Pancreas (tissue), 10 donors: ENCODE data around the gene NDRG2. TPM values are rescaled to one million over a fixed set of nuclear protein-coding genes. Genes with fewer than 3 reads are reported as not detected.
A peak's percentile ranks its signal among the peaks of the same experiment; 100 is the strongest.

ENCODE experiments used
- ATAC-seq, 4 donors: fragments of 200-7000 bp; cut with Tn5 transposase; one replicate each; pipeline versions ENCODE4 v1.8.0 to v1.9.1; 2020; ENCODE audit warnings: mild to moderate bottlenecking in 4 of 4, moderate library complexity in 4 of 4
- DNase-seq, 6 donors: peaks; one replicate each; pipeline ENCODE4 v3.0.0-alpha.2; 2020
- FAIRE-seq: peaks from 2 replicates; lab custom pipeline; 2012; peaks lifted over from hg19 to GRCh38; lab: Jason Lieb, UNC
- H3K27ac ChIP-seq, 4 donors: fragments of 200-600 bp; sonication (generic); 1 replicate in 3 of 4; 2 replicates in 1 of 4; pipeline versions ENCODE4 v1.5.0 to v1.8.0; 2020
- H3K27me3 ChIP-seq, 4 donors: fragments of 200-600 bp; one replicate each; pipeline ENCODE4 v1.8.0; 2021
- H3K36me3 ChIP-seq, 3 donors: fragments of 200-600 bp; sonication (generic) in 1 of 3; one replicate each; pipeline versions ENCODE4 v1.5.0 to v1.8.0; 2020 to 2021
- H3K4me1 ChIP-seq, 3 donors: fragments of 200-600 bp; one replicate each; pipeline ENCODE4 v1.8.0; 2021
- H3K4me3 ChIP-seq, 4 donors: fragments of 200-600 bp; sonication (generic) in 2 of 4; one replicate each; pipeline versions ENCODE4 v1.5.0 to v1.8.0; 2020 to 2021
- H3K9me3 ChIP-seq, 4 donors: fragments of 200-600 bp; one replicate each; pipeline ENCODE4 v1.8.0; 2021
- CTCF ChIP-seq, 4 donors: fragments of 200-600 bp; sonication (generic) in 3 of 4; IDR thresholded peaks; one replicate each; pipeline versions ENCODE4 v1.5.0 to v1.8.0; 2021; ENCODE audit warnings: antibody characterized with exemption in 4 of 4
- WGBS, 2 donors: extraction: QIAGEN DNeasy Blood & Tissue Kit; methylation state at CpG; one replicate each; pipeline ENCODE4 v1.1.7; 2013; 5-methylcytosine and 5-hydroxymethylcytosine counted together
- intact Hi-C, 3 donors: fragments of 100-400 bp; cut with DNase I; formaldehyde crosslinking; loops; one replicate each; pipeline versions ENCODE4 v1.11.1 to v1.14.2; 2022
- polyA plus RNA-seq, 2 donors: library from polyadenylated mRNA; stranded (reverse); fragments of 200-250 nt; gene quantifications; one replicate each; pipeline ENCODE4 v1.2.3, GENCODE V29; 2013
- total RNA-seq, 6 donors: library from RNA; stranded (reverse); fragmentation: NEBNext Ultra II Directional in 4 of 6; extraction: Animal tissue kit (Norgen Biotek cat#: 25700) in 4 of 6; gene quantifications; one replicate each; pipeline versions ENCODE4 v1.2.1 to v1.2.4, GENCODE V29; 2021 to 2023
- donor health status: healthy with polysubstance abuse.
- donor health status: DM: no; HTN: no; CAD: no; lungs with moderate emphysema.
- donor health status: DM: no; HTN: no; CAD: no.
- donor health status: control.
- donor health status: control.
- donor health status: Bipolar disorder and iron deficiency.
- donor health status: DM: yes; HTN: yes; CAD: no.
- donor health status: DM: no; HTN: no; CAD: no.
- donor health status: DM: no; HTN: no; CAD: no.
- donor health status: DM: yes; HTN: yes; CAD: no.

NDRG2 gene
- total and polyA plus RNA-seq, 8 donors, result 37.5 to 159 (median 59.6) TPM

GRCh38 chr14:21071225-21072030 lies 46.6 kb upstream of the NDRG2 start:
- Histone ChIP-seq H3K4me3 (peak overlapping the region; percentile 47 to 77 (median 70)), H3K27ac (peak overlapping the region; percentile 70 to 88 (median 78)), H3K27me3 (no peaks in the 10 kb centered on the region), H3K4me1 (peaks cover 0 to 9% (median 5%) of the 10 kb centered on the region in 3 donors), H3K9me3 (no peaks in the 10 kb centered on the region), H3K36me3 (peaks cover 0 to 13% (median 10%) of the 10 kb centered on the region in 3 donors)
- DNase-seq (peak; percentile 73 to 90 (median 84)), ATAC-seq (peak; percentile 49 to 76 (median 66)), FAIRE-seq (no peak)
- WGBS, 2 donors, result 1 to 3% methylated on average over 33 to 34 of the region's 37 CpGs
- intact Hi-C loops, result no loop called here
- TF ChIP-seq CTCF (IDR thresholded peaks at IDR 0.05), result no peak

GRCh38 chr14:21070610-21071224 lies 45.9 kb upstream of the NDRG2 start:
- H3K27ac ChIP-seq, result peak overlapping the region; percentile 70 to 88 (median 78)
- H3K36me3 ChIP-seq, result peaks cover 0 to 7% (median 3%) of the 10 kb centered on the region in 3 donors
- no peaks in the 10 kb centered on the region for H3K27me3 ChIP-seq
- WGBS, 2 donors, result 0 to 1% methylated on average over 23 of the region's 23 CpGs
- intact Hi-C loops, result no loop called here
- DNase-seq (peak in 5 of 6 donors; percentile 44 to 87 (median 65)), ATAC-seq (peak; percentile 22 to 37 (median 30)), FAIRE-seq (no peak)
- TF ChIP-seq CTCF (IDR thresholded peaks at IDR 0.05), result no peak
- H3K4me3 ChIP-seq, result peak overlapping the region; percentile 47 to 77 (median 70)
- H3K9me3 ChIP-seq, result no peaks in the 10 kb centered on the region
- peaks cover 0 to 9% (median 5%) of the 10 kb centered on the region in 3 donors for H3K4me1 ChIP-seq

- TF ChIP-seq CTCF (IDR thresholded peaks at IDR 0.05), result no peak
- intact Hi-C loops, result no loop called here
- Histone ChIP-seq H3K27me3 (no peaks in the 10 kb centered on the region), H3K27ac (peak within 1 kb of the TSS; percentile 70 to 88 (median 78)), H3K36me3 (peaks cover 0 to 4% (median 0%) of the 10 kb centered on the region in 3 donors), H3K4me1 (peaks cover 0 to 9% (median 5%) of the 10 kb centered on the region in 3 donors), H3K4me3 (peak within 1 kb of the TSS; percentile 47 to 77 (median 70)), H3K9me3 (no peaks in the 10 kb centered on the region)
- WGBS, 2 donors, result 0% methylated on average over 33 to 63 of the region's 63 CpGs
- FAIRE-seq, result no peak
- DNase-seq, result peak; percentile 72 to 88 (median 79)
- peak; percentile 65 to 81 (median 75) for ATAC-seq
These were observed 45.3 kb upstream of the NDRG2 start, which contains the start of gene ARHGEF40 for GRCh38 chr14:21070083-21070609. ARHGEF40 (plus strand) TSS chr14:21070304; CDS start chr14:21070397, 93 bp downstream.

GRCh38 chr14:21069388-21070082 lies 44.7 kb upstream of the NDRG2 start:
- Histone ChIP-seq H3K36me3 (peaks cover 0 to 4% (median 0%) of the 10 kb centered on the region in 3 donors), H3K4me3 (peak overlapping the region; percentile 47 to 77 (median 70)), H3K27ac (peak overlapping the region; percentile 70 to 88 (median 78)), H3K9me3 (no peaks in the 10 kb centered on the region), H3K4me1 (peaks cover 0 to 9% (median 5%) of the 10 kb centered on the region in 3 donors), H3K27me3 (no peaks in the 10 kb centered on the region)
- DNase-seq, result peak in 5 of 6 donors; percentile 57 to 81 (median 66)
- WGBS, 2 donors, result 1 to 4% methylated on average over 33 to 40 of the region's 40 CpGs
- FAIRE-seq, result no peak
- peak; percentile 12 to 41 (median 16) for ATAC-seq
- intact Hi-C loops, result loop anchor here in 1 of 3 donors (5.0 kb wide), 1 partner anchor 33 kb away; the partner anchor contains the start of gene TMEM253
- no peak for TF ChIP-seq CTCF (IDR thresholded peaks at IDR 0.05)
